ENCODE data around the gene METTL25B. TPM values are rescaled to one million over a fixed set of nuclear protein-coding genes. Genes with fewer than 3 reads are reported as not detected.

METTL25B gene
- total and polyA plus RNA-seq, 2 of the 13 experiments (the other 11 are each of a cell fraction or from before 2014, with no cell fraction given): 11.9 to 24.0 TPM

DNA sequence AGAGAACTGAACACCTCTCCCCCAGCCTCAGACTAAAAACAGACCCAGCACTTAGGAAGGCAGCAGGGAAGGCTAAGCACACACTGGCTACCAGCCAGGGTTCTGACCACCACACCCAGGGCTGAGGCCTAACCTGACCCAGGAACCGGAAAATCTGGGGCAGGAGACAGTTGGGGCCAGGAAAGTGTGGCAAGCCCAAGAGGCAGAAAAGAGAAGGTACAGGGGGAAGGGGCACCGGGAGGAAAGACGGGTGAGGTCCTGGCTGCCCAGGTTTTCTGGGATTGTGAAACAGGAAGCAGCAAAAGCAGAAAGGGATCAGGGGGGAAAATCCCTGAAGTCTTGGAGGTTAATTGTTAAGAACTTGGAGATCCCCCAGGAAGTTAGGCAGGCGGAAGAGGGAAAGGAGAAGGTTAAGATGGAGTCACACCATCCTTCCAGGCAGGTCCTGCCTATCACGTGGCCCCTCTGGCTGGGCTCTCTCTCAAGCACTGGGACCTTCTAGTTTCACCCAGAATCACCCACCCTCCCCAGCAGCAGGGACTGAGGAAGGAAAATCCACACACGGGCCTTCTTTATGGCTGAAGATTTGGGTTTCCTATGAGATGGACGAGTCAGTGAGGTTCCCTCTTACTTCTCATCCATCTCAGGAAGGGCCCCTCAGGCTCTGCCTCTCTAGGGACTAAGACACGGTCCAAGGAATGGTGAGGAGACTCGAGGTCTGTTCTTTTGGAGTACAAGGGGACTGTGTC, 20.6 kb downstream of the METTL25B start (continued):
- TF ChIP-seq, protein P1, sequence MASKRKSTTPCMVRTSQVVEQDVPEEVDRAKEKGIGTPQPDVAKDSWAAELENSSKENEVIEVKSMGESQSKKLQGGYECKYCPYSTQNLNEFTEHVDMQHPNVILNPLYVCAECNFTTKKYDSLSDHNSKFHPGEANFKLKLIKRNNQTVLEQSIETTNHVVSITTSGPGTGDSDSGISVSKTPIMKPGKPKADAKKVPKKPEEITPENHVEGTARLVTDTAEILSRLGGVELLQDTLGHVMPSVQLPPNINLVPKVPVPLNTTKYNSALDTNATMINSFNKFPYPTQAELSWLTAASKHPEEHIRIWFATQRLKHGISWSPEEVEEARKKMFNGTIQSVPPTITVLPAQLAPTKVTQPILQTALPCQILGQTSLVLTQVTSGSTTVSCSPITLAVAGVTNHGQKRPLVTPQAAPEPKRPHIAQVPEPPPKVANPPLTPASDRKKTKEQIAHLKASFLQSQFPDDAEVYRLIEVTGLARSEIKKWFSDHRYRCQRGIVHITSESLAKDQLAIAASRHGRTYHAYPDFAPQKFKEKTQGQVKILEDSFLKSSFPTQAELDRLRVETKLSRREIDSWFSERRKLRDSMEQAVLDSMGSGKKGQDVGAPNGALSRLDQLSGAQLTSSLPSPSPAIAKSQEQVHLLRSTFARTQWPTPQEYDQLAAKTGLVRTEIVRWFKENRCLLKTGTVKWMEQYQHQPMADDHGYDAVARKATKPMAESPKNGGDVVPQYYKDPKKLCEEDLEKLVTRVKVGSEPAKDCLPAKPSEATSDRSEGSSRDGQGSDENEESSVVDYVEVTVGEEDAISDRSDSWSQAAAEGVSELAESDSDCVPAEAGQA (IDR thresholded peaks at IDR 0.05; ENCODE audit: low read depth): no peak
- TF ChIP-seq, protein P1 (CRISPR knock-in tag; IDR thresholded peaks at IDR 0.05; ENCODE audit: borderline replicate concordance): no peak
- no peak for TF ChIP-seq ZZZ3 (CRISPR knock-in tag; IDR thresholded peaks at IDR 0.05; ENCODE audit: borderline replicate concordance)
- TF ChIP-seq, protein P2, sequence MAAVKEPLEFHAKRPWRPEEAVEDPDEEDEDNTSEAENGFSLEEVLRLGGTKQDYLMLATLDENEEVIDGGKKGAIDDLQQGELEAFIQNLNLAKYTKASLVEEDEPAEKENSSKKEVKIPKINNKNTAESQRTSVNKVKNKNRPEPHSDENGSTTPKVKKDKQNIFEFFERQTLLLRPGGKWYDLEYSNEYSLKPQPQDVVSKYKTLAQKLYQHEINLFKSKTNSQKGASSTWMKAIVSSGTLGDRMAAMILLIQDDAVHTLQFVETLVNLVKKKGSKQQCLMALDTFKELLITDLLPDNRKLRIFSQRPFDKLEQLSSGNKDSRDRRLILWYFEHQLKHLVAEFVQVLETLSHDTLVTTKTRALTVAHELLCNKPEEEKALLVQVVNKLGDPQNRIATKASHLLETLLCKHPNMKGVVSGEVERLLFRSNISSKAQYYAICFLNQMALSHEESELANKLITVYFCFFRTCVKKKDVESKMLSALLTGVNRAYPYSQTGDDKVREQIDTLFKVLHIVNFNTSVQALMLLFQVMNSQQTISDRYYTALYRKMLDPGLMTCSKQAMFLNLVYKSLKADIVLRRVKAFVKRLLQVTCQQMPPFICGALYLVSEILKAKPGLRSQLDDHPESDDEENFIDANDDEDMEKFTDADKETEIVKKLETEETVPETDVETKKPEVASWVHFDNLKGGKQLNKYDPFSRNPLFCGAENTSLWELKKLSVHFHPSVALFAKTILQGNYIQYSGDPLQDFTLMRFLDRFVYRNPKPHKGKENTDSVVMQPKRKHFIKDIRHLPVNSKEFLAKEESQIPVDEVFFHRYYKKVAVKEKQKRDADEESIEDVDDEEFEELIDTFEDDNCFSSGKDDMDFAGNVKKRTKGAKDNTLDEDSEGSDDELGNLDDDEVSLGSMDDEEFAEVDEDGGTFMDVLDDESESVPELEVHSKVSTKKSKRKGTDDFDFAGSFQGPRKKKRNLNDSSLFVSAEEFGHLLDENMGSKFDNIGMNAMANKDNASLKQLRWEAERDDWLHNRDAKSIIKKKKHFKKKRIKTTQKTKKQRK (IDR thresholded peaks at IDR 0.05; ENCODE audit: low read length): no peak
- TF ChIP-seq, protein P3, sequence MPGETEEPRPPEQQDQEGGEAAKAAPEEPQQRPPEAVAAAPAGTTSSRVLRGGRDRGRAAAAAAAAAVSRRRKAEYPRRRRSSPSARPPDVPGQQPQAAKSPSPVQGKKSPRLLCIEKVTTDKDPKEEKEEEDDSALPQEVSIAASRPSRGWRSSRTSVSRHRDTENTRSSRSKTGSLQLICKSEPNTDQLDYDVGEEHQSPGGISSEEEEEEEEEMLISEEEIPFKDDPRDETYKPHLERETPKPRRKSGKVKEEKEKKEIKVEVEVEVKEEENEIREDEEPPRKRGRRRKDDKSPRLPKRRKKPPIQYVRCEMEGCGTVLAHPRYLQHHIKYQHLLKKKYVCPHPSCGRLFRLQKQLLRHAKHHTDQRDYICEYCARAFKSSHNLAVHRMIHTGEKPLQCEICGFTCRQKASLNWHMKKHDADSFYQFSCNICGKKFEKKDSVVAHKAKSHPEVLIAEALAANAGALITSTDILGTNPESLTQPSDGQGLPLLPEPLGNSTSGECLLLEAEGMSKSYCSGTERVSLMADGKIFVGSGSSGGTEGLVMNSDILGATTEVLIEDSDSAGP (CRISPR knock-in tag; IDR thresholded peaks at IDR 0.05; ENCODE audit: borderline replicate concordance): peak; percentile 44; the same call in 1 of the 2 replicates
- TF ChIP-seq GABPA (IDR thresholded peaks at IDR 0.05; ENCODE audit: low read depth, low read length): peak; percentile 55
- TF ChIP-seq GABPA (CRISPR knock-in tag; IDR thresholded peaks at IDR 0.05; ENCODE audit: low read depth): peak; percentile 82
- TF ChIP-seq, protein P4, sequence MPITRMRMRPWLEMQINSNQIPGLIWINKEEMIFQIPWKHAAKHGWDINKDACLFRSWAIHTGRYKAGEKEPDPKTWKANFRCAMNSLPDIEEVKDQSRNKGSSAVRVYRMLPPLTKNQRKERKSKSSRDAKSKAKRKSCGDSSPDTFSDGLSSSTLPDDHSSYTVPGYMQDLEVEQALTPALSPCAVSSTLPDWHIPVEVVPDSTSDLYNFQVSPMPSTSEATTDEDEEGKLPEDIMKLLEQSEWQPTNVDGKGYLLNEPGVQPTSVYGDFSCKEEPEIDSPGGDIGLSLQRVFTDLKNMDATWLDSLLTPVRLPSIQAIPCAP (CRISPR knock-in tag; IDR thresholded peaks at IDR 0.05; ENCODE audit: low read depth): no peak
- TF ChIP-seq ZNF644 (CRISPR knock-in tag; IDR thresholded peaks at IDR 0.05; ENCODE audit: low read depth): no peak
- TF ChIP-seq, protein P5, sequence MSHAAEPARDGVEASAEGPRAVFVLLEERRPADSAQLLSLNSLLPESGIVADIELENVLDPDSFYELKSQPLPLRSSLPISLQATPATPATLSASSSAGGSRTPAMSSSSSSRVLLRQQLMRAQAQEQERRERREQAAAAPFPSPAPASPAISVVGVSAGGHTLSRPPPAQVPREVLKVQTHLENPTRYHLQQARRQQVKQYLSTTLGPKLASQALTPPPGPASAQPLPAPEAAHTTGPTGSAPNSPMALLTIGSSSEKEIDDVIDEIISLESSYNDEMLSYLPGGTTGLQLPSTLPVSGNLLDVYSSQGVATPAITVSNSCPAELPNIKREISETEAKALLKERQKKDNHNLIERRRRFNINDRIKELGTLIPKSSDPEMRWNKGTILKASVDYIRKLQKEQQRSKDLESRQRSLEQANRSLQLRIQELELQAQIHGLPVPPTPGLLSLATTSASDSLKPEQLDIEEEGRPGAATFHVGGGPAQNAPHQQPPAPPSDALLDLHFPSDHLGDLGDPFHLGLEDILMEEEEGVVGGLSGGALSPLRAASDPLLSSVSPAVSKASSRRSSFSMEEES (CRISPR knock-in tag; IDR thresholded peaks at IDR 0.05): 0 out of 2 replicates have a peak, but pooled peaks have one; percentile 6
- peak; percentile 17; the same call in 1 of the 2 replicates for TF ChIP-seq FOSL2 (CRISPR knock-in tag; IDR thresholded peaks at IDR 0.05)
- TF ChIP-seq, protein P6, sequence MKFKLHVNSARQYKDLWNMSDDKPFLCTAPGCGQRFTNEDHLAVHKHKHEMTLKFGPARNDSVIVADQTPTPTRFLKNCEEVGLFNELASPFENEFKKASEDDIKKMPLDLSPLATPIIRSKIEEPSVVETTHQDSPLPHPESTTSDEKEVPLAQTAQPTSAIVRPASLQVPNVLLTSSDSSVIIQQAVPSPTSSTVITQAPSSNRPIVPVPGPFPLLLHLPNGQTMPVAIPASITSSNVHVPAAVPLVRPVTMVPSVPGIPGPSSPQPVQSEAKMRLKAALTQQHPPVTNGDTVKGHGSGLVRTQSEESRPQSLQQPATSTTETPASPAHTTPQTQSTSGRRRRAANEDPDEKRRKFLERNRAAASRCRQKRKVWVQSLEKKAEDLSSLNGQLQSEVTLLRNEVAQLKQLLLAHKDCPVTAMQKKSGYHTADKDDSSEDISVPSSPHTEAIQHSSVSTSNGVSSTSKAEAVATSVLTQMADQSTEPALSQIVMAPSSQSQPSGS (CRISPR knock-in tag; IDR thresholded peaks at IDR 0.05): no peak
- no peak for TF ChIP-seq RFX5 (IDR thresholded peaks at IDR 0.05; ENCODE audit: low read depth, low read length)

Data from HepG2 (cell line).